ENCODE results near the gene ANTXR1.

The ANTXR1 gene

DNA sequence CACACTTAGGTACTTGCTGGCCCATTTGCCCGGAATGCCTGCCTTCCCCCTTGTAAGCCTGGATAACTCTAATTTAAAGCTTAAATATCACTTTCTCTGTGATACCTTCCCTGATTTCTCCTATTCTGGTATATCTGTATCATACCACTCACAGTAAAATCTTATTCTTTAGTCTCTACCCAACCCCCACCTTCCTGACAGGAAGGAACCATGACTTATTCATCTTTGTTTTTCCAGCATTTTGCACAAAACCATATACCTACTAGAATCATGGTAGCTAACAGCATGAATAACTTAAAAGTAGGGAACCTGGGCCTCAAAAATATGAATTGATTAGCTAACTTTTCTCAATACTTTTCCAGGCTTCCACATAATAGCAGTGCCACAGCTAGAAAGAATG is 262.5 kb downstream of the ANTXR1 start:
- ATAC-seq (replicated peaks) (no peak), DNase-seq (no peak)
- H3K27ac Mint-ChIP-seq, result no peak overlapping the region
- peaks cover 33 to 37% of the 10 kb centered on the region in 2 donors for H3K27me3 Mint-ChIP-seq
- H3K9me3 Mint-ChIP-seq, result peaks cover 0 to 2% of the 10 kb centered on the region in 2 donors
- no peaks in the 10 kb centered on the region for H3K4me1 Mint-ChIP-seq
- H3K4me3 Mint-ChIP-seq, result no peak overlapping the region
- H3K36me3 Mint-ChIP-seq, result no peaks in the 10 kb centered on the region

DNA sequence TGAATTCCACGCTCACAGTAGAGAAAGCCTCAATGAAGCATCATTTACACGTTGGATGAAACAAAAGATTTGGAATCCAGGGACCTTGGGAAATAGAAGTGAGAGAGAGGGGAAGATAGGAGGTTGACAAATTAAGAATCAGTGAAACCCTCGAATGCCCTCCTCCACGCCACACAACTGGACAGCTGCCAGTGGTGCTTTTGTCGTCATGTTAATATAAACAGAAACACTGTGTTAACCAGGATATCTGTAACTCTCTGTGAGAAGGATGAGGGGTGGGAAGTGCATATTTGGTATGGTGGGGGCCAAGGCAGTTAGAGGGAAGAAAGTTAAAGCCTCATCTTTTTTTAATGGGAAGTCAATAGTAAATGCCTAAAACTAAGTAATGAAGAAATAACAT is 265.4 kb downstream of the ANTXR1 start:
- Mint-ChIP-seq H3K27me3 (peaks cover 22 to 32% of the 10 kb centered on the region in 2 donors), H3K9me3 (peaks cover 0 to 2% of the 10 kb centered on the region in 2 donors), H3K4me3 (no peak overlapping the region), H3K36me3 (no peaks in the 10 kb centered on the region), H3K4me1 (no peaks in the 10 kb centered on the region), H3K27ac (no peak overlapping the region)
- ATAC-seq (replicated peaks), result no peak
- DNase-seq, result no peak

DNA sequence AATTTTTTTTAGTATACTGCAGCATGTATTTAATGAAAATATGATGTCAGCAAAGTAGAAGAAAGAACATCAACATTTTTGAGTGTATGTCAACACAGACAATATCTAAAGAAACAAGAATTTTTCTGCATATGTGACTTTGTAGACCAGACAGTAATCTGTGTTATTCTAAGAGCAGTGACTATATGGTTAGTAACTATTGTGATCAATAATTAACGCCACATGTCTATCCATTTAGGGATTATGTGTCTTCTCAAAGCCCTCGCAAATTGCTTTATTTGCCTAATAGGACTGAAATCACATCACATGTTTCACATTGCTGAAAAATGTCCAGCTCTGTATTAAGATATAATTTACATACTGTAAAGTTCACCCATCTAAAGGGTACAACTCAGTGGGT is 266.2 kb downstream of the ANTXR1 start:
- no peak for ATAC-seq (replicated peaks)

DNA sequence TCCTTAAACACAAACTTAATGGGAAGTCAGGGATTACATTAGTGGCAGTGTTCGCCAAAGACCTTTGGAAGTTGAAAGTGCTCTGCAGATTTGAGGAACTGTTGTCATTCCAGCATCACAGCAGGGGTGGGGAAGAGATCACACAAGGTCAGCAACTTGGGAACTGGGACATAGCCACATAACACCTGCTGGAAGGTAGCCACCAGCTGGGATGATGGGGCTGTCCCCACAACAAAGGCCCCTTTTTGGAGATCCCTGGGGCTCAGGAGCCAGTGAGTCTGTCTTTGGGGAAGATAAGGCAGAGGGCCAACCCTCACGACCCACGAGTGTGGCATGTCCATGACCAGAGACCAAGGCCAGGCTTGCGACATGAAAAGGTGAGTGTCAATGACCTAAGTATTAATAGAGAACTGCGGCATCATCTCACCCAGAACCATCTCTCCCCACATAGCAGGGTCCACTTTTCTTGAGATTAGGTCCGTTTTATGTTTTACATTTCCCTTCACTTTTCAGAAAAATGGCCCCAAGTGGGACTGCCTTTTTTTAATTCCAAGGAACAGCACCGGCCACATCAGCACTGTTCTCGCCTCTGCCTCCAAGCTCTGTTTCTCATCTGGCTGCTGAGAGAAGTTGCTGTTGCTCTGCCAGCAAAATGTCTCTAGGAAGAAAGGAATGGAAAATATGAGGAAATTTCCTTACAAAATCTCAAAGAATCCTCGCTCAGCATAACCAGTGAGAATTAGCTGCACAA is 267.1 kb downstream of the ANTXR1 start:
- Mint-ChIP-seq H3K4me1 (no peaks in the 10 kb centered on the region), H3K9me3 (peaks cover 0 to 2% of the 10 kb centered on the region in 2 donors), H3K36me3 (no peaks in the 10 kb centered on the region), H3K4me3 (no peak overlapping the region), H3K27me3 (peaks cover 13 to 24% of the 10 kb centered on the region in 2 donors), H3K27ac (no peak overlapping the region)
- DNase-seq (no peak), ATAC-seq (replicated peaks) (no peak)

More for the DNA sequence above, 266.2 kb downstream of the ANTXR1 start:
- Mint-ChIP-seq H3K27me3 (peaks cover 13 to 24% of the 10 kb centered on the region in 2 donors), H3K4me1 (no peaks in the 10 kb centered on the region), H3K36me3 (no peaks in the 10 kb centered on the region), H3K9me3 (peaks cover 0 to 2% of the 10 kb centered on the region in 2 donors), H3K27ac (no peak overlapping the region), H3K4me3 (no peak overlapping the region)
- DNase-seq, result no peak

DNA sequence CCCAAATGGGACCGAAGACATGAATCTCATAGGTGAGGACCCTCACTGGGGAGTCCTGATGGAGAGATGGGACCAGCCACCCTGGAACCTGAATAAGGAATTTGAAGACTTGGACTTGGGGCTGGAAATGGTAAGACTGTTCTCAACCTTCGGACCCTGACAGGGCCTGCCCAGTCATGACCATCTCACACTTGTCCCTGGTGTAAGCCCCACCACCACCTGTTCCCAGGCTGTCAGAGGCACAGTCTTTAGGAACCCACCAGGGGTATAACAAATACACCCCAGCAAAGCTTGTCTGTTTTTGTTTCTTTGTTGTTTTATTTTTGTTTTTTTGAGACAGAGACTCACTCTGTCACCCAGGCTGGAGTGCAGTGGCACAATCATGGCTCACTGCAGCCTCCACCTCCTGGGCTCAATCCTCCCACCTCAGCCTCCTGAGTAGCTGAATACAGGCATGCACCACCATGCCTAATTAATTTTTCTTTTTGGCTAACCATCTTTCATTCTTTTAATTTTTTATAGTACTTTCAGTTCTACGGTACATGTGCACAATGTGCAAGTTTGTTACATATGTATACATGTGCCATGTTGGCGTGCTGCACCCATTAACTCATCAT is 267.9 kb downstream of the ANTXR1 start:
- peaks cover under 1 to 2% of the 10 kb centered on the region in 2 donors for H3K9me3 Mint-ChIP-seq
- H3K36me3 Mint-ChIP-seq, result peaks cover 0 to under 1% of the 10 kb centered on the region in 2 donors
- peaks cover 1% of the 10 kb centered on the region in 2 donors for H3K4me1 Mint-ChIP-seq
- H3K4me3 Mint-ChIP-seq, result no peak overlapping the region
- no peak for DNase-seq
- no peak for ATAC-seq (replicated peaks)
- no peak overlapping the region for H3K27ac Mint-ChIP-seq
- H3K27me3 Mint-ChIP-seq, result peaks cover 8 to 19% of the 10 kb centered on the region in 2 donors

DNA sequence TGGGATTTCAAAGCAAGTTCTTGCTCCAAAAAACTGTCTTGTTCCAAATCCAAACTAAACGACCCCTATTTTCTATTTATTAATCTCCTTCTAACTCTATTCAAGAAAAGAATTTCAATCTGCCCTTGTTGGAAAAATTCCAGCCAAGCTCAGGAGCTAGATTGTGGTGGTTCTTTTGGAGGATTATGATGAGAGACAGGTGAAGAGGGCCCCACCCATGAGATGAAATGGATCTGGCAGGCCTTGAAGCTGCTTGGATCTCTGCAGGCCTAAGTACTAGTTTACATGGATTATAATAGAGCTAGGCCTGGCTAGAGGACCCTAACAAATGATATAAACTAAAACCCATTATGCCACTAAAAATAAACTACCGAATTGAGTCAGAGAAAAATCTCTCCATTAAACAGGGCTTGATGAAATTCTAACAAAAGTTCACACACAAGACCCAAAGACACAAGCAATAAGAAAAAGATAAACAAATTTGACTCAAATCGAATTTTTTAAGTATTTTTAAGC is 272.5 kb downstream of the ANTXR1 start:
- H3K4me1 Mint-ChIP-seq, result peaks cover 5 to 6% of the 10 kb centered on the region in 2 donors
- H3K27me3 Mint-ChIP-seq, result peaks cover 0 to 8% of the 10 kb centered on the region in 2 donors
- H3K4me3 Mint-ChIP-seq, result no peak overlapping the region
- ATAC-seq (replicated peaks) (no peak), DNase-seq (no peak)
- H3K9me3 Mint-ChIP-seq, result peaks cover 3 to 4% of the 10 kb centered on the region in 2 donors
- H3K27ac Mint-ChIP-seq, result no peak overlapping the region
- H3K36me3 Mint-ChIP-seq, result peaks cover 0 to 4% of the 10 kb centered on the region in 2 donors

DNA sequence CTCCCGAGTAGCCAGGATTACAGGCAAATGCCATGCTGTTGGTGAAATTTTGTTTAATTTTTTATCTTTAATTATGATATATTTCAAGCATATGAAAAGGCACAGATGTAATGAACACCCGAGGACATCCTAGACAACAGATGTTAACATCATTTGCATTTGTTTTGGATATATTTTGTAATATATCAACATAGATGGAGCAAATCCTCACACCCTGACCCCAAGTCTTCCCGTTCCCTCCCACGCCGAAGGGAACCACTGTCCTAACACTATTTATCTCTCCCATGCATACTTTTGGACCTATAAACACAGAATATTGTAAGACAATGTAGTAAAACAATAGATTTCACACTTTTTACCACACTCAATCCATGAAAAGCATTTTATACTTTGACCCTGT is 274.6 kb downstream of the ANTXR1 start:
- Mint-ChIP-seq H3K9me3 (peaks cover 3 to 4% of the 10 kb centered on the region in 2 donors), H3K4me1 (peaks cover 5 to 6% of the 10 kb centered on the region in 2 donors), H3K36me3 (peaks cover 0 to 4% of the 10 kb centered on the region in 2 donors), H3K4me3 (no peak overlapping the region), H3K27ac (no peak overlapping the region), H3K27me3 (no peaks in the 10 kb centered on the region)
- ATAC-seq (replicated peaks) (no peak), DNase-seq (no peak)

DNA sequence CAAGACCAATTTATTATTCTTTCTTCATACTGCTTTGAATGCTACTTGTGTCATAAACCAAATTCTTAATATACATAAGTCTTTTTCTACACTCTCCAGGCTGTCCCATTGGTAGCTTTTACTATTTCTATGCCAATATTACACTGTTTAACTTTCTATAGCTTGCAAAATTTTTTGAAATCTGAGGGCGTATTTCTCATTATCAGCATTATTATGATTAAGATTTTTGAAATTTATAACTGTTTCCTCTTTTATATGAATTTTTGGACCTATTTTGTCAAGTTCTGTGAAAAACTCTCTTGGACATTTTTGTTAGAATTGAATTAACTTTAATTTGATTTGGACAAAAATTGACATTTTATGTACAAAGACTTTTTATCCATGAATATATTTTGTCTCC is 275.4 kb downstream of the ANTXR1 start:
- DNase-seq (no peak), ATAC-seq (replicated peaks) (no peak)
- Mint-ChIP-seq H3K9me3 (peaks cover 3 to 4% of the 10 kb centered on the region in 2 donors), H3K4me1 (peaks cover 5 to 6% of the 10 kb centered on the region in 2 donors), H3K27ac (no peak overlapping the region), H3K36me3 (peaks cover 0 to 4% of the 10 kb centered on the region in 2 donors), H3K27me3 (no peaks in the 10 kb centered on the region), H3K4me3 (no peak overlapping the region)

DNA sequence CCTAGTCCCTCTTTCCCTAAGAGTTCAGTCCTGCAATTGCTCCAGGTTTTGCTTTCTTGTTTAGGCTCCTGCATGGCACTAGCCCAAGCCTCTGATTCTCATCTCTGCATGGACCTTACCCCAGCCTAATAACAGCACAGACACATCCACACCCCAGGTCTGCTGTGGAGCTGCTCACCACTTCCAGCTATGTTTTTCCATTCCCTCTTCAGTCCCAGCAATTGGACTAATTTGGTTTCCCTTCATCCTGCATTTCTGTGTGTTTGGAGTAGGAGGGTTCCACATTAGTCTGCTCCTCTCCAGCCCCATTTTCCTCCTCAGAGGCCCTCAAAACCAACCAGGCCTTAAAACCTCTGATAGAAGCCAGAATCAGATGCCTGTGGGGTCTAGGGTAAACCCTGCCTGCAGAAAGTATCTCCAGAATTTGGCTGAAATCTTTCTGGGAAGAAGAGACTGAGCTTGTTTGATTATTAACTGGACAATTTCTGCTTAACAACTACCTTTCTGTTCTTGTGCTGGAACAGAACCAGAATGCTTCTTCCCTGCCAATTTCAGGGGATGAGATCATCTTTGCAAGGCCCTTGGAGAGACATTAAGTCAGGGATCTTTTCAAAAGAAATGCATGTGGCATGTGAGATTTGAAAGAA is 278.1 kb downstream of the ANTXR1 start:
- Mint-ChIP-seq H3K27ac (no peak overlapping the region), H3K9me3 (peaks cover 1 to 2% of the 10 kb centered on the region in 2 donors), H3K27me3 (peaks cover 0 to 5% of the 10 kb centered on the region in 2 donors), H3K4me1 (peaks cover 1 to 2% of the 10 kb centered on the region in 2 donors), H3K4me3 (no peak overlapping the region), H3K36me3 (peaks cover 0 to 1% of the 10 kb centered on the region in 2 donors)
- ATAC-seq (replicated peaks) (no peak), DNase-seq (no peak)

DNA sequence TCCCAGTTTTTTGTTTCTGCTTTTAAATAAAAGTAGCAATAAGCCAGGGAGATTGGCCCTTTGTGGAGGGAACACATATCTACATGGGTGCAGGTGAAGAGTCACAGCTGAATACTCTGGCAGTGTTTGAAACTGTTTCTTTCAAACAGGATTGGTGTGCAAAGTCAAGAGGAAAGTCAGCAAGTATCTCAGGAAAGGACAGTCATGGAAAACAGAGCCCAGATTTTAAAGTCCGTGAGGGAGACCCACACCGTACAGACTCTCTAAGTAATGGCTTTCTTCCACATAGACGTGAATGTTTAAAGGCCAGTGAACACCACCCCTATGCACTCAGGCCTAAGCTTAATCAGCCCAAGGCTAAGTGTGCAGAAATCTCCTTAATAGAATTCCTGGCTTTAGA is 278.7 kb downstream of the ANTXR1 start:
- Mint-ChIP-seq H3K9me3 (no peaks in the 10 kb centered on the region), H3K27ac (no peak overlapping the region), H3K4me1 (no peaks in the 10 kb centered on the region), H3K27me3 (peaks cover 0 to 5% of the 10 kb centered on the region in 2 donors), H3K4me3 (no peak overlapping the region), H3K36me3 (no peaks in the 10 kb centered on the region)
- DNase-seq (no peak), ATAC-seq (replicated peaks) (no peak)

DNA sequence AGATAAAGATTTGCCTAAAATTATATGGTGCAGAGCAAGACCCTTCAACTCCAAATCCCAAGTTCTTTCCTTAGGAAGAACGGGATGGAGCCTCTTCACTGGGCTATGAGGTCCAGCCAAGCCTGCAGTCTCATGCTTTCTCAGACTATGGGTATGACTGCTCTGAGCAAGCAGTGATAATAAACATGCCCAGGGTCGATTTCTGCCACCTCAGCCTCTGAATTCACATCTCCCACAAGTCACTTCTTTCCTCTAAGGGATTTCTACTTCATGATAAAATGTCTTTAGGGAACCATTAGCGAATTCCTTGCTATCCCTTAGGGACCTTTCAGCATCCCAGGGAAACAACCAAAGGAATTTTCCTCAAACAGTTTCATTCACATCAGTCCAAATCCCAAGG is 279.3 kb downstream of the ANTXR1 start:
- Mint-ChIP-seq H3K27me3 (peaks cover 0 to 5% of the 10 kb centered on the region in 2 donors), H3K9me3 (no peaks in the 10 kb centered on the region), H3K27ac (no peak overlapping the region), H3K36me3 (no peaks in the 10 kb centered on the region), H3K4me3 (no peak overlapping the region), H3K4me1 (no peaks in the 10 kb centered on the region)
- DNase-seq, result no peak
- ATAC-seq (replicated peaks), result no peak

DNA sequence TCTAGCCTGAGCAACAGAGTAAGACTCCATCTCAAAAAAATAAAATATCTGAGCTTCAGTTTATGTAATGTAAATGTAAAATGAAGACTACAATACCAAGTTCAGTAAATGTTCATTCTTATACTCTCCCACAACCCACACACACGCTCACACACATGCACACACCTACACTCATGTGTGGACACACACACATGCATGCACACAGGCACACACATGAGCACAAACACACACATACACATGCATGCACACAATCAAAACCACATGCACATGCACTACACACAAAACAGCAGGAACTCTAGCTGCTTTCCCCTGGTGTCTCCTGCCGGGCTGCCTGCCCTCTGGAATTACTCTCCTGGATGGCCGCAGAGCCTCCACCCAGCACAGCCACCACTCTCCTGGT is 283.4 kb downstream of the ANTXR1 start:
- Mint-ChIP-seq H3K36me3 (no peaks in the 10 kb centered on the region), H3K9me3 (no peaks in the 10 kb centered on the region), H3K27ac (no peak overlapping the region), H3K4me1 (no peaks in the 10 kb centered on the region), H3K4me3 (no peak overlapping the region), H3K27me3 (peaks cover 0 to 10% of the 10 kb centered on the region in 2 donors)
- no peak for ATAC-seq (replicated peaks)
- no peak for DNase-seq

DNA sequence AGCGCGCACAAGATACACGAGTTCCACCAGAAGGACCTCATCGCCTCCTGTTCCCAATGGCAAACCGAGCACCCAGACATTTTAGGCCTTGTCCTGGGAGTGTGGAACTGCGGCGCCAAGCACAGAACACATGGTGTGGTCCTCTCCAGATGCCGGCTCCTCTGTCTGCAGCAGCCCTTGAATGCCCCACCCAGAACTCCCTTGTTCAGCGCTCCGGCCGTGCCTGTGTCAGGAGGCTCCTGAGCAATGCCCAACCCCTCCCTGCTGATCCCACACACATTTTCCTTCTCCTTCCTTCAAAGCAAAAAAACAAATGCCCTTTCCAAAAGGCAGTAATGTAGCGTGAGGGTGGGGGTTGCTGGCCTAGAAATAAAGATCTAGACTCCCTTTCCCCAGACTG is 284.2 kb downstream of the ANTXR1 start:
- Mint-ChIP-seq H3K27ac (no peak overlapping the region), H3K27me3 (peaks cover 5 to 13% of the 10 kb centered on the region in 2 donors), H3K36me3 (no peaks in the 10 kb centered on the region), H3K4me3 (no peak overlapping the region), H3K9me3 (no peaks in the 10 kb centered on the region), H3K4me1 (no peaks in the 10 kb centered on the region)
- no peak for DNase-seq
- ATAC-seq (replicated peaks), result no peak

DNA sequence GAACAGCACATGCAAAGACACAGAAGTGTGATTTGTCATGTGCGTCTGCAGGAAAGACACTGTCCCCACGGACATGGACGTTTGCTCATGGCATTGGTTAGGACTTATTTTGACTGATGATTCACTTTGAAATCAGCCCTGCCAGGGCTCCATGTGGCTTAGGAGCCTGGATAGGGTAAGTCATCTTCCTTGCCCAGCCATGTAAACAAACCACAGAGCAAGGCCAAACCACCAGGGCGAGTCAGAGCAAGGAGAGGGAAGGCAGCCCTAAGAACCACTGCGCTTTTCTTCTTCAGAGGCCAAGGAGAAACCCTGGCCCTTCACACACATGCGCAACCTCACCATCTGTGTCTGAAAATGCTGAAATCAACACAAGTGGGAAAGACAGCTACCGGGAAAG is 285.3 kb downstream of the ANTXR1 start:
- Mint-ChIP-seq H3K4me3 (no peak overlapping the region), H3K27ac (no peak overlapping the region), H3K4me1 (no peaks in the 10 kb centered on the region), H3K27me3 (peaks cover 12 to 18% of the 10 kb centered on the region in 2 donors), H3K9me3 (no peaks in the 10 kb centered on the region), H3K36me3 (no peaks in the 10 kb centered on the region)
- DNase-seq (no peak), ATAC-seq (replicated peaks) (no peak)
